Fibroblast of skin of scalp (primary cell): ENCODE data around the gene PRPF18. TPM values are rescaled to one million over a fixed set of nuclear protein-coding genes. Genes with fewer than 3 reads are reported as not detected.
"Not testable (repeated sequence)": the region's sequence is repeated elsewhere in the genome, so short reads cannot be mapped to it uniquely, and the experiment has no call there.

ENCODE experiments used
- DNase-seq: peaks from one replicate; pipeline ENCODE4 v3.0.0-alpha.2; 2013
- polyA plus RNA-seq, 2 experiments: library from polyadenylated mRNA; unstranded; fragments of 120-200 nt; gene quantifications; one replicate each; pipeline ENCODE4 v1.2.1, GENCODE V29; 2013; ENCODE audit not compliant: insufficient read length in 2 of 2

PRPF18 gene
- 21.2 TPM for polyA plus RNA-seq (2013, experiment 1 of 2; ENCODE audit: insufficient read length)
- 21.4 TPM for polyA plus RNA-seq (2013, experiment 2 of 2; ENCODE audit: insufficient read length)

- DNase-seq = peak; percentile 93
Observed at GRCh38 chr10:13586676-13587355, at the start of gene PRPF18. TSS of gene PRPF18 (plus strand) at chr10:13586965. CDS start at chr10:13587087, 122 bp downstream.

GRCh38 chr10:13537985-13538384 lies 48.8 kb upstream of the PRPF18 start:
- DNase-seq = not testable (repeated sequence)

GRCh38 chr10:13542533-13542932 lies 44.2 kb upstream of the PRPF18 start:
- no peak for DNase-seq

GRCh38 chr10:13550802-13551201 lies 36.0 kb upstream of the PRPF18 start:
- DNase-seq = no peak

GRCh38 chr10:13555884-13556510 lies 30.8 kb upstream of the PRPF18 start:
- DNase-seq = no peak

GRCh38 chr10:13559124-13559700 lies 27.6 kb upstream of the PRPF18 start:
- no peak for DNase-seq

GRCh38 chr10:13560597-13560996 lies 26.2 kb upstream of the PRPF18 start:
- DNase-seq = peak; percentile 65

GRCh38 chr10:13563481-13564445 lies 23.0 kb upstream of the PRPF18 start:
- no peak for DNase-seq

GRCh38 chr10:13564576-13564975 lies 22.2 kb upstream of the PRPF18 start:
- no peak for DNase-seq

GRCh38 chr10:13567030-13567429 lies 19.7 kb upstream of the PRPF18 start:
- DNase-seq = no peak

- no peak for DNase-seq
Observed at GRCh38 chr10:13571541-13571940, 15.2 kb upstream of the PRPF18 start.

- no peak for DNase-seq
Observed at GRCh38 chr10:13573960-13574359, 12.8 kb upstream of the PRPF18 start.

GRCh38 chr10:13585195-13585751 lies 1.5 kb upstream of the PRPF18 start:
- DNase-seq = no peak

GRCh38 chr10:13585943-13586342 lies 822 bp upstream of the PRPF18 start:
- DNase-seq = no peak

- no peak for DNase-seq
Observed at GRCh38 chr10:13587391-13587790, 626 bp downstream of the PRPF18 start.

- no peak for DNase-seq
Observed at GRCh38 chr10:13589316-13589715, 2.6 kb downstream of the PRPF18 start.

GRCh38 chr10:13590886-13591285 lies 4.1 kb downstream of the PRPF18 start:
- no peak for DNase-seq

- no peak for DNase-seq
Observed at GRCh38 chr10:13592306-13592705, 5.5 kb downstream of the PRPF18 start.

GRCh38 chr10:13593535-13593934 lies 6.8 kb downstream of the PRPF18 start:
- DNase-seq = peak; percentile 78

GRCh38 chr10:13594641-13595040 lies 7.9 kb downstream of the PRPF18 start:
- no peak for DNase-seq

GRCh38 chr10:13597909-13598308 lies 11.1 kb downstream of the PRPF18 start:
- DNase-seq = no peak

GRCh38 chr10:13604357-13605040 lies 17.7 kb downstream of the PRPF18 start:
- DNase-seq = no peak
